GM12878 (cell line): Measurements from ENCODE around the gene KIF9. TPM values are rescaled to one million over a fixed set of nuclear protein-coding genes. Genes with fewer than 3 reads are reported as not detected.

Experiments used
- ATAC-seq: fragments of 200-7000 bp; cut with Tn5 transposase; 3 replicates; pipeline ENCODE4 v1.9.1; 2020; ENCODE audit warnings: mild to moderate bottlenecking, moderate library complexity
- BruUV-seq: library from RNA; stranded (reverse); fragments of 400-500 nt; replicated peaks from 2 replicates; lab custom pipeline; 2021; lab: Mats Ljungman, UMichigan
- CTCF ChIA-PET: fragments of 300-600 bp; sonication (Branson Sonifier 250); formaldehyde crosslinking; extraction: SDS; loops from one replicate; lab custom pipeline; 2021; ENCODE audit warnings: inconsistent platforms; lab: Yijun Ruan, JAX
- POLR2A ChIA-PET: fragments of 350-600 bp; formaldehyde crosslinking; extraction: SDS; loops from one replicate; lab custom pipeline; 2021; ENCODE audit warnings: inconsistent platforms; lab: Charles Lee
- RAD21 ChIA-PET: fragments of 300-600 bp; sonication (Branson Sonifier 250); formaldehyde crosslinking; loops from one replicate; lab custom pipeline; 2023; ENCODE audit warnings: antibody characterized with exemption; ENCODE audit not compliant: unreplicated experiment; lab: Charles Lee
- SMC1A ChIA-PET: fragments of 300-600 bp; sonication (Branson Sonifier 250); formaldehyde crosslinking; loops from one replicate; lab custom pipeline; 2023; ENCODE audit not compliant: unreplicated experiment, uncharacterized antibody; lab: Charles Lee
- DNase-seq: peaks from one replicate; pipeline ENCODE4 v3.0.0-alpha.2; 2011; ENCODE audit warnings: low read depth, low spot score
- FAIRE-seq: peaks from 3 replicates; lab custom pipeline; 2011; peaks lifted over from hg19 to GRCh38; lab: Jason Lieb, UNC
- H2AFZ ChIP-seq: 2 replicates; pipeline ENCODE4 v1.6.0; 2011; ENCODE audit warnings: low read depth, low read length, control low read depth; ENCODE audit not compliant: control insufficient read depth
- H3K27ac ChIP-seq: 2 replicates; pipeline ENCODE4 v1.5.1; 2011; ENCODE audit warnings: control low read depth; ENCODE audit not compliant: control insufficient read depth, insufficient read depth
- H3K27me3 ChIP-seq, 2 experiments: replicated peaks in 1 of 2; 2 replicates each; pipeline versions ENCODE4 v1.6.0 to v1.6.1; 2011; ENCODE audit warnings: low read length in 1 of 2; ENCODE audit not compliant: control insufficient read depth in 2 of 2, insufficient read depth in 2 of 2
- H3K36me3 ChIP-seq, 2 experiments: 2 replicates each; pipeline ENCODE4 v1.5.1; 2011; ENCODE audit warnings: low read length in 1 of 2; ENCODE audit not compliant: control insufficient read depth in 2 of 2, insufficient read depth in 2 of 2
- H3K4me1 ChIP-seq: 2 replicates; pipeline ENCODE4 v1.6.1; 2011; ENCODE audit warnings: mild to moderate bottlenecking, low read length, moderate library complexity, mixed read lengths; ENCODE audit not compliant: control insufficient read depth, insufficient read depth
- H3K4me2 ChIP-seq: 2 replicates; pipeline ENCODE4 v1.6.0; 2011; ENCODE audit warnings: control low read depth; ENCODE audit not compliant: control insufficient read depth, insufficient read depth
- H3K4me3 ChIP-seq: fragments of 200-600 bp; sonication (generic); 2 replicates; pipeline ENCODE4 v1.5.1; 2016
- H3K79me2 ChIP-seq: 2 replicates; pipeline ENCODE4 v1.6.0; 2011; ENCODE audit warnings: low read length; ENCODE audit not compliant: control insufficient read depth, insufficient read depth
- H3K9ac ChIP-seq: 2 replicates; pipeline ENCODE4 v1.8.0; 2011; ENCODE audit warnings: low read length, control low read depth, mixed read lengths; ENCODE audit not compliant: control insufficient read depth, insufficient read depth
- H3K9me3 ChIP-seq: replicated peaks from 3 replicates; pipeline ENCODE4 v1.5.1; 2011; ENCODE audit warnings: mild to moderate bottlenecking, low read length; ENCODE audit not compliant: control insufficient read depth, insufficient read depth
- H4K20me1 ChIP-seq: 2 replicates; pipeline ENCODE4 v1.6.0; 2011; ENCODE audit not compliant: control insufficient read depth, insufficient read depth
- ATF7 ChIP-seq: fragments of 450-650 bp; IDR thresholded peaks from 2 replicates; pipeline ENCODE4 v1.6.1; 2016; ENCODE audit warnings: low read depth, mild to moderate bottlenecking
- CEBPZ ChIP-seq: fragments of 150-350 bp; IDR thresholded peaks from 2 replicates; pipeline ENCODE4 v1.6.1; 2016; ENCODE audit warnings: low read depth, low read length
- EGR1 ChIP-seq, 2 experiments: IDR thresholded peaks; 1 replicate in 1 of 2; 2 replicates in 1 of 2; pipeline ENCODE4 v1.6.1; 2011 to 2012; ENCODE audit warnings: low read depth in 2 of 2, low read length in 2 of 2, borderline replicate concordance in 1 of 2, mild to moderate bottlenecking in 1 of 2, moderate library complexity in 1 of 2
- FOS ChIP-seq: IDR thresholded peaks from 3 replicates; pipeline ENCODE4 v1.6.1; 2011; ENCODE audit warnings: borderline replicate concordance; ENCODE audit not compliant: insufficient read length; ENCODE audit errors: extremely low read depth
- GATAD2B ChIP-seq: fragments of 450-650 bp; conservative IDR thresholded peaks from 2 replicates; pipeline ENCODE4 v1.6.1; 2017; ENCODE audit warnings: low read depth, mild to moderate bottlenecking, moderate library complexity
- HCFC1 ChIP-seq: fragments of 150-350 bp; IDR thresholded peaks from 2 replicates; pipeline ENCODE4 v1.6.1; 2014; ENCODE audit warnings: low read length
- IRF4 ChIP-seq: IDR thresholded peaks from 2 replicates; pipeline ENCODE4 v1.6.1; 2011; ENCODE audit warnings: low read depth, low read length
- IRF5 ChIP-seq: fragments of 450-650 bp; IDR thresholded peaks from 2 replicates; pipeline ENCODE4 v1.6.1; 2017; ENCODE audit warnings: borderline replicate concordance
- KDM1A ChIP-seq: fragments of 200-600 bp; sonication (generic); IDR thresholded peaks from 2 replicates; pipeline ENCODE4 v1.6.1; 2016; ENCODE audit warnings: borderline replicate concordance
- MYB ChIP-seq: fragments of 150-350 bp; IDR thresholded peaks from 2 replicates; pipeline ENCODE4 v1.6.1; 2014; ENCODE audit warnings: mild to moderate bottlenecking, low read depth, low read length, borderline replicate concordance
- RB1 ChIP-seq: fragments of 450-650 bp; formaldehyde crosslinking; IDR thresholded peaks from 2 replicates; pipeline ENCODE4 v1.6.1; 2017; ENCODE audit warnings: mild to moderate bottlenecking, borderline replicate concordance
- RBBP5 ChIP-seq: fragments of 200-600 bp; sonication (generic); conservative IDR thresholded peaks from 2 replicates; pipeline ENCODE4 v1.6.1; 2016
- SIN3A ChIP-seq: IDR thresholded peaks from 2 replicates; pipeline ENCODE4 v1.6.1; 2012; ENCODE audit warnings: low read depth, low read length, improper control_type of control experiment
- TCF3 ChIP-seq: IDR thresholded peaks from 2 replicates; pipeline ENCODE4 v1.6.1; 2012; ENCODE audit warnings: low read depth, mild to moderate bottlenecking, low read length, borderline replicate concordance; ENCODE audit not compliant: insufficient read depth
- WRNIP1 ChIP-seq: IDR thresholded peaks from 2 replicates; pipeline ENCODE4 v1.6.1; 2011; ENCODE audit warnings: low read depth, low read length, improper control_type of control experiment, borderline replicate concordance
- ZNF274 ChIP-seq: IDR thresholded peaks from one replicate; pipeline ENCODE4 v1.8.0; 2011; ENCODE audit not compliant: insufficient read length, insufficient read depth
- ZNF622 ChIP-seq: fragments of 450-650 bp; IDR thresholded peaks from 2 replicates; pipeline ENCODE4 v1.6.1; 2017; ENCODE audit warnings: mild to moderate bottlenecking, inconsistent platforms
- ZSCAN29 ChIP-seq: fragments of 450-650 bp; IDR thresholded peaks from 2 replicates; pipeline ENCODE4 v1.6.1; 2017; ENCODE audit warnings: mild to moderate bottlenecking, moderate library complexity
- WGBS: methylation state at CpG from one replicate; pipeline ENCODE4 v1.1.6; 2016; ENCODE audit warnings: low lambda C conversion rate; ENCODE audit not compliant: insufficient replicate concordance, insufficient coverage; ENCODE audit errors: missing lambda C conversion rate; 5-methylcytosine and 5-hydroxymethylcytosine counted together
- in situ Hi-C: fragments of 300-500 bp; cut with MboI; formaldehyde crosslinking; loops from 9 replicates; pipeline ENCODE4 v1.14.3; 2018; ENCODE audit warnings: mixed read lengths
- intact Hi-C: fragments of 100-400 bp; cut with micrococcal nuclease; formaldehyde crosslinking; loops from one replicate; pipeline ENCODE4 v1.14.2; 2022; ENCODE audit not compliant: unreplicated experiment
- polyA plus RNA-seq, 11 experiments: library from polyadenylated mRNA; depleted of rRNA in 4 of 11; unstranded in 6 of 11; stranded (reverse) in 5 of 11; fragments of >200 nt; fragmentation: Nextera tagmentation in 4 of 11; fragmentation: Illumina TruSeq in 1 of 11; extraction: Ambion mirVana in 4 of 11; extraction: Trizol in 1 of 11; gene quantifications; 1 replicate in 1 of 11; 2 replicates in 10 of 11; pipeline versions ENCODE4 v1.2.1 to v1.2.3, GENCODE V29; 2011 to 2016; ENCODE audit warnings: inconsistent platforms in 2 of 11, missing spikeins in 2 of 11, low read depth in 1 of 11
- total RNA-seq, 4 experiments: library from RNA; depleted of rRNA in 3 of 4; stranded (reverse); fragments of >200 nt in 3 of 4; fragmentation: Illumina TruSeq in 1 of 4; extraction: Trizol in 1 of 4; gene quantifications; 2 replicates each; pipeline versions ENCODE4 v1.2.1 to v1.2.3, GENCODE V29; 2013 to 2021

Gene KIF9
- total and polyA plus RNA-seq, 10 of the 15 experiments (the other 5 are each of a cell fraction or from before 2014, with no cell fraction given): 3.0 to 10.2 (median 5.9) TPM

- Histone ChIP-seq H4K20me1 (no peaks in the 10 kb centered on the region), H3K27ac (0 out of 2 replicates have a peak overlapping the region, but pooled peaks have one; percentile 17), H3K4me1 (peaks cover 40% of the 10 kb centered on the region), H3K27me3 (no peaks in the 10 kb centered on the region), H3K9me3 (no peaks in the 10 kb centered on the region), H3K4me3 (no peak overlapping the region), H3K9ac (no peak overlapping the region), H3K4me2 (no peak overlapping the region; the same call in 1 of the 2 replicates), H3K36me3 (peaks cover 0 to 12% of the 10 kb centered on the region in 2 experiments; a peak in 3 of 4 replicates), H2AFZ (no peak overlapping the region), H3K79me2 (peaks cover 72% of the 10 kb centered on the region)
- BruUV-seq: no TSS peak
- FAIRE-seq: no peak
- DNase-seq: no peak
- TF ChIP-seq FOS (no peak), TCF3 (no peak), WRNIP1 (no peak), RB1 (no peak), SIN3A (no peak), ZNF274 (no peak), IRF5 (no peak), HCFC1 (no peak), CEBPZ (no peak), EGR1 (IDR thresholded peaks at IDR 0.05; ENCODE audit: borderline replicate concordance in 1 of 2, low read depth in 2 of 2, low read length in 2 of 2) (no peak), KDM1A (no peak), MYB (no peak), ZNF622 (no peak), ATF7 (no peak), RBBP5 (no peak), IRF4 (no peak), ZSCAN29 (no peak), GATAD2B (no peak)
- WGBS: 8% methylated on average over 6 of the region's 6 CpGs
- RAD21 ChIA-PET: interaction anchor here (1.0 kb wide), 1 partner anchor 18 kb away, joined by 3 read pairs; no protein-coding TSS in a partner anchor
- intact Hi-C loops (no loop called here), in situ Hi-C loops (no loop called here)
- SMC1A ChIA-PET: interaction anchor here (1.2 kb wide), 1 partner anchor 44 kb away, joined by 4 read pairs; no protein-coding TSS in a partner anchor
- CTCF ChIA-PET: interaction anchor here (1.0 to 5.5 kb wide), 2 partner anchors 7 to 131 kb away, joined by 4 to 35 read pairs; no protein-coding TSS in a partner anchor
- POLR2A ChIA-PET: no interaction called here
- ATAC-seq: 0 out of 3 replicates have a peak, but pooled peaks have one; percentile 6
Observed at GRCh38 chr3:47295976-47296375, 13.4 kb upstream of the KIF9 start.
